GM18502 (cell line): ENCODE data around the gene JARID2.
"Not testable (repeated sequence)": the region's sequence is repeated elsewhere in the genome, so short reads cannot be mapped to it uniquely, and the experiment has no call there.

Experiments used
- ATAC-seq: cut with Tn5 transposase; IDR thresholded peaks from one replicate; pipeline ENCODE4 v1.9.1; 2021; ENCODE audit warnings: mild to moderate bottlenecking; ENCODE audit not compliant: unreplicated experiment, poor library complexity

Gene JARID2

GRCh38 chr6:15522856-15523529, 277.1 kb downstream of the JARID2 start:
- no peak for ATAC-seq

GRCh38 chr6:15523679-15524630, 278.1 kb downstream of the JARID2 start:
- ATAC-seq, result no peak

- no peak for ATAC-seq
These were observed 279.1 kb downstream of the JARID2 start for GRCh38 chr6:15524861-15525401.

- ATAC-seq, result no peak
These were observed 280.4 kb downstream of the JARID2 start for GRCh38 chr6:15526212-15526701.

- no peak for ATAC-seq
These were observed 282.2 kb downstream of the JARID2 start for GRCh38 chr6:15527838-15528617.

- no peak for ATAC-seq
These were observed 283.0 kb downstream of the JARID2 start for GRCh38 chr6:15528870-15529269.

GRCh38 chr6:15530411-15530810, 284.5 kb downstream of the JARID2 start:
- ATAC-seq, result no peak

GRCh38 chr6:15531973-15532372, 286.1 kb downstream of the JARID2 start:
- ATAC-seq, result no peak

GRCh38 chr6:15533379-15534026, 287.6 kb downstream of the JARID2 start:
- no peak for ATAC-seq

GRCh38 chr6:15534974-15535373, 289.1 kb downstream of the JARID2 start:
- ATAC-seq, result no peak

GRCh38 chr6:15535495-15536197, 289.8 kb downstream of the JARID2 start:
- no peak for ATAC-seq

- ATAC-seq, result no peak
These were observed 290.5 kb downstream of the JARID2 start for GRCh38 chr6:15536198-15536955.

GRCh38 chr6:15538106-15538505, 292.2 kb downstream of the JARID2 start:
- no peak for ATAC-seq

- no peak for ATAC-seq
These were observed 293.1 kb downstream of the JARID2 start for GRCh38 chr6:15538766-15539495.

- no peak for ATAC-seq
These were observed 293.9 kb downstream of the JARID2 start for GRCh38 chr6:15539722-15540270.

- ATAC-seq, result not testable (repeated sequence)
These were observed 297.6 kb downstream of the JARID2 start for GRCh38 chr6:15543332-15543917.

GRCh38 chr6:15544321-15544900, 298.5 kb downstream of the JARID2 start:
- ATAC-seq, result no peak
